ENCODE measurements around the gene IL36G. TPM values are rescaled to one million over a fixed set of nuclear protein-coding genes. Genes with fewer than 3 reads are reported as not detected.

The IL36G gene
- total RNA-seq, 2 experiments from 2014 or later, result not detected

DNA sequence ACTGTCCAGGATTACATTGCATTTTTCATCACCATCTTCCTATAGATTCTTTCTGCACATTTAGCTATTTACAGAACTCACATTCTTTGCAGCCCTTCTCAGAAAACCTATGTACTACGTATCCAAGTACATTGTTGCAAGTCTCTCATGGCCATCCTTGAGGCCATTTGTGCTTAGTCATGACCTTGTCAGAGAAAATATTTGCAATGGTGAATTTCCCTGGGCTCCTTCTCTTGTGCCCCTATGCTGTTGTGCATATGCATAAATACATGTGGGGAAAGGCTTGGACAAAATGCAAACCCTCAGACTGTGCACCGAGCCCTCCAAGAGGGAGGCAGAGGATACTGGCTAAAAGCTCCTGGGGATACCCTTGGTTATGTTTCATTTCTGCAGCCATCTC, 47.0 kb downstream of the IL36G start:
- no peak for DNase-seq (ENCODE audit: low spot score)
- Histone ChIP-seq H3K79me2 (ENCODE audit: insufficient read depth, low read depth, low read length) (no peaks in the 10 kb centered on the region), H2AFZ (ENCODE audit: low read length) (no peak overlapping the region), H3K36me3 (ENCODE audit: insufficient read depth, low read length) (no peaks in the 10 kb centered on the region), H3K4me1 (ENCODE audit: insufficient read depth, low read length, poor library complexity, severe bottlenecking) (no peaks in the 10 kb centered on the region), H3K4me3 (ENCODE audit: low read depth, low read length, poor library complexity, severe bottlenecking) (no peak overlapping the region), H3K9me2 (ENCODE audit: insufficient read depth, low read length) (no peaks in the 10 kb centered on the region), H3K9me3 (ENCODE audit: low read length) (no peaks in the 10 kb centered on the region), H4K20me1 (ENCODE audit: insufficient read depth, low read length) (no peaks in the 10 kb centered on the region), H3K27ac (ENCODE audit: low read depth, low read length, poor library complexity, severe bottlenecking) (no peak overlapping the region), H3K4me2 (ENCODE audit: low read length) (no peak overlapping the region)
- TF ChIP-seq, protein P1, sequence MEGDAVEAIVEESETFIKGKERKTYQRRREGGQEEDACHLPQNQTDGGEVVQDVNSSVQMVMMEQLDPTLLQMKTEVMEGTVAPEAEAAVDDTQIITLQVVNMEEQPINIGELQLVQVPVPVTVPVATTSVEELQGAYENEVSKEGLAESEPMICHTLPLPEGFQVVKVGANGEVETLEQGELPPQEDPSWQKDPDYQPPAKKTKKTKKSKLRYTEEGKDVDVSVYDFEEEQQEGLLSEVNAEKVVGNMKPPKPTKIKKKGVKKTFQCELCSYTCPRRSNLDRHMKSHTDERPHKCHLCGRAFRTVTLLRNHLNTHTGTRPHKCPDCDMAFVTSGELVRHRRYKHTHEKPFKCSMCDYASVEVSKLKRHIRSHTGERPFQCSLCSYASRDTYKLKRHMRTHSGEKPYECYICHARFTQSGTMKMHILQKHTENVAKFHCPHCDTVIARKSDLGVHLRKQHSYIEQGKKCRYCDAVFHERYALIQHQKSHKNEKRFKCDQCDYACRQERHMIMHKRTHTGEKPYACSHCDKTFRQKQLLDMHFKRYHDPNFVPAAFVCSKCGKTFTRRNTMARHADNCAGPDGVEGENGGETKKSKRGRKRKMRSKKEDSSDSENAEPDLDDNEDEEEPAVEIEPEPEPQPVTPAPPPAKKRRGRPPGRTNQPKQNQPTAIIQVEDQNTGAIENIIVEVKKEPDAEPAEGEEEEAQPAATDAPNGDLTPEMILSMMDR (conservative IDR thresholded peaks at IDR 0.05; ENCODE audit: low read length), result no peak
- TF ChIP-seq EZH2phosphoT487 (IDR thresholded peaks at IDR 0.05; ENCODE audit: borderline replicate concordance, low read depth, low read length), result no peak
- BruUV-seq (replicated peaks), result no TSS peak
- ChIA-PET CTCF (ENCODE audit: unreplicated experiment) (no interaction called here), POLR2A (interaction anchor here (0.5 kb wide), 1 partner anchor 116 kb away, joined by 4 read pairs; no protein-coding TSS in a partner anchor)
- intact Hi-C loops (cut with micrococcal nuclease; ENCODE audit: unreplicated experiment), result no loop called here

DNA sequence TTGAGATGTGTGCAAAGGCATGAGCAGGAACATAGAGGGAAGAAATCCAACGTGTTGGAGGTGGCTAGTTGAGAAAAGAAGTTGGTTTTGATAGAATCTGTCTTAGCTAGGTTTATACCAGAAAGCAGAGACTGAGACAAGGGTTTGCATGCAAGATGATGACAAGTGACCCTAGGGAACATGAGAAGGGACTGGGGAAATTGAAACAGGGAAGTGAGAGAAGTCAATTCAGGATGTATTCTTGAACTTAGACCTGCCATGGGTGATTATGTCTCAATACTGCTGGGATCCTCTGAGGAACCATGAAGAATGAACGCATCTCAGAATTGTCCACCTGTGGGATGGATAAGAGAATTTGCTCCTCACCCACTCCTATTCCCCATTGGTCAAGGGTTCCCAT, 47.9 kb downstream of the IL36G start:
- DNase-seq (ENCODE audit: low spot score), result no peak
- BruUV-seq (replicated peaks), result no TSS peak
- ChIA-PET CTCF (ENCODE audit: unreplicated experiment) (no interaction called here), POLR2A (no interaction called here)
- Histone ChIP-seq H3K4me1 (ENCODE audit: insufficient read depth, low read length, poor library complexity, severe bottlenecking) (no peaks in the 10 kb centered on the region), H3K4me2 (ENCODE audit: low read length) (no peak overlapping the region), H3K4me3 (ENCODE audit: low read depth, low read length, poor library complexity, severe bottlenecking) (no peak overlapping the region), H3K27ac (ENCODE audit: low read depth, low read length, poor library complexity, severe bottlenecking) (no peak overlapping the region), H3K79me2 (ENCODE audit: insufficient read depth, low read depth, low read length) (no peaks in the 10 kb centered on the region), H2AFZ (ENCODE audit: low read length) (no peak overlapping the region), H3K9me2 (ENCODE audit: insufficient read depth, low read length) (no peaks in the 10 kb centered on the region), H3K9me3 (ENCODE audit: low read length) (no peaks in the 10 kb centered on the region), H4K20me1 (ENCODE audit: insufficient read depth, low read length) (no peaks in the 10 kb centered on the region), H3K36me3 (ENCODE audit: insufficient read depth, low read length) (no peaks in the 10 kb centered on the region)
- no peak for TF ChIP-seq EZH2phosphoT487 (IDR thresholded peaks at IDR 0.05; ENCODE audit: borderline replicate concordance, low read depth, low read length)
- TF ChIP-seq, protein P1 (conservative IDR thresholded peaks at IDR 0.05; ENCODE audit: low read length), result no peak
- intact Hi-C loops (cut with micrococcal nuclease; ENCODE audit: unreplicated experiment), result no loop called here

DNA sequence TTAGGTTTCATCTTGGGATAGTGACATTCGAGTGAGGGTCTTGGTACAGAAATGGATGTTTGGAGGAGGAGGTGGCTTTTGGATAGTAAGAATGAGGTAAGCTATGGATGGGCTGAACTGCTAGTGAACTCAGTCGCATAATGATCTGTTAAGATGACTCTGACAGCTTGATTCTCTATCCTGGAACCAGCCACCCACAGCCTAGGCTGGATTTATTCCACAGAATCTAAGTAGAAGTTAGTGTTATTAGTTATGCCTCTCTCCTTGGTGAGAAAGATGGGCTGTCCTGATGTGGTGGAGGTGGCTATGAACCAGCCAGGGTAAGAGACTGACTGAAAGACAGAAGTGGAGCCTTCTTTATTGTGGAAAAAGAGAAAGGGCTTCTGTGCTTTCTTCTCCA, 49.9 kb downstream of the IL36G start:
- Histone ChIP-seq H4K20me1 (ENCODE audit: insufficient read depth, low read length) (no peaks in the 10 kb centered on the region), H3K36me3 (ENCODE audit: insufficient read depth, low read length) (no peaks in the 10 kb centered on the region), H3K79me2 (ENCODE audit: insufficient read depth, low read depth, low read length) (no peaks in the 10 kb centered on the region), H3K27ac (ENCODE audit: low read depth, low read length, poor library complexity, severe bottlenecking) (no peak overlapping the region), H3K9me2 (ENCODE audit: insufficient read depth, low read length) (no peaks in the 10 kb centered on the region), H3K4me2 (ENCODE audit: low read length) (no peak overlapping the region), H2AFZ (ENCODE audit: low read length) (no peak overlapping the region), H3K4me1 (ENCODE audit: insufficient read depth, low read length, poor library complexity, severe bottlenecking) (no peaks in the 10 kb centered on the region), H3K9me3 (ENCODE audit: low read length) (no peaks in the 10 kb centered on the region), H3K4me3 (ENCODE audit: low read depth, low read length, poor library complexity, severe bottlenecking) (no peak overlapping the region)
- TF ChIP-seq, protein P1 (conservative IDR thresholded peaks at IDR 0.05; ENCODE audit: low read length), result no peak
- no peak for TF ChIP-seq EZH2phosphoT487 (IDR thresholded peaks at IDR 0.05; ENCODE audit: borderline replicate concordance, low read depth, low read length)
- intact Hi-C loops (cut with micrococcal nuclease; ENCODE audit: unreplicated experiment), result no loop called here
- POLR2A ChIA-PET, result no interaction called here
- no TSS peak for BruUV-seq (replicated peaks)
- CTCF ChIA-PET (ENCODE audit: unreplicated experiment), result no interaction called here
- DNase-seq (ENCODE audit: low spot score), result no peak
